ENCODE results near the gene VPS13D.

VPS13D gene

GRCh38 chr1:12437629-12438028, 207.8 kb downstream of the VPS13D start:
- TF ChIP-seq CTCF (IDR thresholded peaks at IDR 0.05; ENCODE audit: insufficient read depth, low read depth, low read length, missing control alignments): no peak
- H3K4me3 ChIP-seq (ENCODE audit: low read length): no peak overlapping the region
- no peak for DNase-seq (ENCODE audit: low read depth)

- H3K4me3 ChIP-seq (ENCODE audit: low read length): no peak overlapping the region
- DNase-seq (ENCODE audit: low read depth): peak; percentile 64
- no peak for TF ChIP-seq CTCF (IDR thresholded peaks at IDR 0.05; ENCODE audit: insufficient read depth, low read depth, low read length, missing control alignments)
Measured at GRCh38 chr1:12438349-12438924, 208.6 kb downstream of the VPS13D start.

GRCh38 chr1:12439073-12439472, 209.2 kb downstream of the VPS13D start:
- no peak for TF ChIP-seq CTCF (IDR thresholded peaks at IDR 0.05; ENCODE audit: insufficient read depth, low read depth, low read length, missing control alignments)
- no peak for DNase-seq (ENCODE audit: low read depth)
- H3K4me3 ChIP-seq (ENCODE audit: low read length): no peak overlapping the region

- DNase-seq (ENCODE audit: low read depth): no peak
- TF ChIP-seq CTCF (IDR thresholded peaks at IDR 0.05; ENCODE audit: insufficient read depth, low read depth, low read length, missing control alignments): no peak
- H3K4me3 ChIP-seq (ENCODE audit: low read length): no peak overlapping the region
Measured at GRCh38 chr1:12441414-12442105, 211.7 kb downstream of the VPS13D start.

GRCh38 chr1:12442217-12442616, 212.4 kb downstream of the VPS13D start:
- H3K4me3 ChIP-seq (ENCODE audit: low read length): no peak overlapping the region
- TF ChIP-seq CTCF (IDR thresholded peaks at IDR 0.05; ENCODE audit: insufficient read depth, low read depth, low read length, missing control alignments): no peak
- no peak for DNase-seq (ENCODE audit: low read depth)

GRCh38 chr1:12443151-12443550, 213.3 kb downstream of the VPS13D start:
- H3K4me3 ChIP-seq (ENCODE audit: low read length): no peak overlapping the region
- no peak for DNase-seq (ENCODE audit: low read depth)
- TF ChIP-seq CTCF (IDR thresholded peaks at IDR 0.05; ENCODE audit: insufficient read depth, low read depth, low read length, missing control alignments): no peak
